HEK293 (cell line): ENCODE data around the gene DIS3L.

ENCODE experiments used
- CTCF ChIA-PET: fragments of 350-600 bp; formaldehyde crosslinking; extraction: SDS; loops from one replicate; lab custom pipeline; 2021; ENCODE audit warnings: antibody characterized with exemption; lab: Yijun Ruan, JAX
- POLR2A ChIA-PET: fragments of 300-600 bp; formaldehyde crosslinking; extraction: SDS; loops from one replicate; lab custom pipeline; 2020; ENCODE audit warnings: antibody characterized with exemption, inconsistent platforms; lab: Yijun Ruan, JAX
- H3K27ac ChIP-seq: fragments of 200-500 bp; sonication (Bioruptor generic); 2 replicates; pipeline ENCODE4 v1.5.1; 2014; ENCODE audit warnings: low read depth, low read length, control low read depth, inconsistent platforms; ENCODE audit errors: extremely low read depth
- H3K36me3 ChIP-seq, 2 experiments: fragments of 200-500 bp in 1 of 2; sonication (Bioruptor generic) in 1 of 2; 1 replicate in 1 of 2; 2 replicates in 1 of 2; pipeline ENCODE4 v1.5.1; 2014 to 2017; ENCODE audit warnings: inconsistent platforms in 2 of 2, low read length in 2 of 2; ENCODE audit not compliant: control insufficient read depth in 2 of 2, insufficient read depth in 1 of 2
- H3K4me1 ChIP-seq: fragments of 200-500 bp; sonication (Bioruptor generic); 2 replicates; pipeline ENCODE4 v1.5.1; 2014; ENCODE audit warnings: mild to moderate bottlenecking, low read length, inconsistent platforms; ENCODE audit not compliant: control insufficient read depth, insufficient read depth
- H3K4me3 ChIP-seq: 2 replicates; pipeline ENCODE4 v1.5.1; 2011; ENCODE audit warnings: low read depth, mild to moderate bottlenecking, control low read depth, low read length, moderate library complexity
- H3K9me3 ChIP-seq: fragments of 200-500 bp; sonication (Bioruptor generic); 2 replicates; pipeline ENCODE4 v1.5.1; 2014; ENCODE audit warnings: low read depth, low read length, inconsistent platforms; ENCODE audit not compliant: control insufficient read depth, insufficient read depth
- FEZF1 ChIP-seq: fragments of 450-650 bp; formaldehyde crosslinking; IDR thresholded peaks from 2 replicates; pipeline ENCODE4 v1.5.1; 2016; ENCODE audit warnings: missing biosample characterization, missing genetic modification characterization
- KLF7 ChIP-seq: fragments of 450-650 bp; formaldehyde crosslinking; IDR thresholded peaks from 2 replicates; pipeline ENCODE4 v1.5.1; 2016; ENCODE audit warnings: missing biosample characterization, missing genetic modification characterization, borderline replicate concordance
- PRDM2 ChIP-seq: fragments of 450-650 bp; formaldehyde crosslinking; IDR thresholded peaks from 2 replicates; pipeline ENCODE4 v1.5.1; 2016; ENCODE audit warnings: missing biosample characterization, missing genetic modification characterization, borderline replicate concordance
- SALL2 ChIP-seq: fragments of 450-650 bp; formaldehyde crosslinking; IDR thresholded peaks from 2 replicates; pipeline ENCODE4 v1.5.0; 2017; ENCODE audit warnings: missing biosample characterization, mild to moderate bottlenecking, missing genetic modification characterization, borderline replicate concordance
- ZBTB6 ChIP-seq: fragments of 450-650 bp; formaldehyde crosslinking; IDR thresholded peaks from 2 replicates; pipeline ENCODE4 v1.5.1; 2017; ENCODE audit warnings: missing biosample characterization, missing genetic modification characterization
- ZFHX2 ChIP-seq: fragments of 450-650 bp; formaldehyde crosslinking; conservative IDR thresholded peaks from 2 replicates; pipeline ENCODE4 v1.5.1; 2016; ENCODE audit warnings: missing biosample characterization, missing genetic modification characterization
- ZNF114 ChIP-seq: fragments of 450-650 bp; formaldehyde crosslinking; IDR thresholded peaks from 2 replicates; pipeline ENCODE4 v1.5.0; 2017; ENCODE audit warnings: missing biosample characterization, missing genetic modification characterization
- ZNF148 ChIP-seq: fragments of 450-650 bp; formaldehyde crosslinking; IDR thresholded peaks from 2 replicates; pipeline ENCODE4 v1.5.0; 2017; ENCODE audit warnings: missing biosample characterization, missing genetic modification characterization, borderline replicate concordance
- ZNF274 ChIP-seq, 2 experiments: fragments of 200-500 bp in 1 of 2; fragments of 450-650 bp in 1 of 2; sonication (Bioruptor generic) in 1 of 2; formaldehyde crosslinking in 1 of 2; IDR thresholded peaks; 2 replicates each; pipeline versions ENCODE4 v1.5.1 to v1.6.1; 2014 to 2016; ENCODE audit warnings: borderline replicate concordance in 1 of 2, inconsistent platforms in 1 of 2, low read length in 1 of 2, missing biosample characterization in 1 of 2, missing genetic modification characterization in 1 of 2
- ZNF280C ChIP-seq: fragments of 450-650 bp; formaldehyde crosslinking; IDR thresholded peaks from 2 replicates; pipeline ENCODE4 v1.5.1; 2016; ENCODE audit warnings: missing biosample characterization, missing genetic modification characterization
- ZNF37A ChIP-seq: fragments of 450-650 bp; IDR thresholded peaks from 2 replicates; pipeline ENCODE4 v1.5.1; 2018; ENCODE audit warnings: missing biosample characterization, missing genetic modification characterization
- ZNF398 ChIP-seq: fragments of 450-650 bp; formaldehyde crosslinking; IDR thresholded peaks from 2 replicates; pipeline ENCODE4 v1.5.1; 2017; ENCODE audit warnings: missing biosample characterization, missing genetic modification characterization
- ZNF488 ChIP-seq: fragments of 450-650 bp; formaldehyde crosslinking; IDR thresholded peaks from 2 replicates; pipeline ENCODE4 v1.5.1; 2016; ENCODE audit warnings: missing biosample characterization, missing genetic modification characterization
- ZNF530 ChIP-seq: fragments of 450-650 bp; formaldehyde crosslinking; IDR thresholded peaks from 2 replicates; pipeline ENCODE4 v1.5.1; 2016; ENCODE audit warnings: low read depth, missing biosample characterization, missing genetic modification characterization
- ZNF571 ChIP-seq: fragments of 450-650 bp; formaldehyde crosslinking; IDR thresholded peaks from 2 replicates; pipeline ENCODE4 v1.5.0; 2017; ENCODE audit warnings: missing biosample characterization, missing genetic modification characterization
- ZNF843 ChIP-seq: fragments of 450-650 bp; formaldehyde crosslinking; IDR thresholded peaks from 2 replicates; pipeline ENCODE4 v1.5.1; 2016; ENCODE audit warnings: missing biosample characterization, missing genetic modification characterization
- ZXDB ChIP-seq: fragments of 450-650 bp; formaldehyde crosslinking; IDR thresholded peaks from 2 replicates; pipeline ENCODE4 v1.5.1; 2016; ENCODE audit warnings: missing biosample characterization, missing genetic modification characterization

The DIS3L gene

GRCh38 chr15:66278671-66279070 is 14.7 kb upstream of the DIS3L start:
- Histone ChIP-seq H3K4me1 (no peaks in the 10 kb centered on the region), H3K9me3 (no peaks in the 10 kb centered on the region), H3K4me3 (no peak overlapping the region), H3K36me3 (no peaks in the 10 kb centered on the region), H3K27ac (no peak overlapping the region)
- CTCF ChIA-PET = interaction anchor here (0.8 to 1.4 kb wide), 2 partner anchors 10 to 92 kb away, joined by 3 read pairs; no protein-coding TSS in a partner anchor
- POLR2A ChIA-PET = interaction anchor here (0.5 kb wide), 1 partner anchor 25 kb away, joined by 3 read pairs; no protein-coding TSS in a partner anchor
- TF ChIP-seq ZNF274 (IDR thresholded peaks at IDR 0.05; ENCODE audit: low read length) (no peak), ZNF274 (tag by site-specific recombination; IDR thresholded peaks at IDR 0.05; ENCODE audit: borderline replicate concordance) (no peak), ZBTB6 (tag by site-specific recombination) (no peak), FEZF1 (tag by site-specific recombination) (no peak), ZXDB (tag by site-specific recombination) (no peak), ZFHX2 (tag by site-specific recombination) (no peak), ZNF280C (no peak), ZNF114 (no peak), ZNF37A (tag by site-specific recombination) (no peak), SALL2 (no peak), ZNF488 (no peak), KLF7 (tag by site-specific recombination) (no peak), ZNF571 (tag by site-specific recombination) (no peak), PRDM2 (no peak)

GRCh38 chr15:66284271-66284670 is 9.1 kb upstream of the DIS3L start:
- ChIA-PET POLR2A (interaction anchor here (0.6 kb wide), 1 partner anchor 138 kb away, joined by 4 read pairs; no protein-coding TSS in a partner anchor), CTCF (interaction anchor here (0.7 to 2.0 kb wide), 4 partner anchors 10 to 114 kb away, joined by 3 to 11 read pairs (median 4); no protein-coding TSS in a partner anchor)
- no peak overlapping the region for H3K4me3 ChIP-seq
- TF ChIP-seq ZNF843 (tag by site-specific recombination) (no peak), ZNF530 (tag by site-specific recombination) (no peak), ZNF398 (tag by site-specific recombination) (no peak), ZNF148 (tag by site-specific recombination) (no peak)
- no peaks in the 10 kb centered on the region; a peak in 1 of 3 replicates for H3K36me3 ChIP-seq
- H3K27ac ChIP-seq = no peak overlapping the region
- no peaks in the 10 kb centered on the region for H3K9me3 ChIP-seq
- peaks cover 11% of the 10 kb centered on the region for H3K4me1 ChIP-seq
